ENCODE measurements around the gene HMGXB3.

Gene HMGXB3

GRCh38 chr5:150000256-150000989 lies at the start of gene HMGXB3, which contains the start of gene TIGD6:
HMGXB3 (plus strand) TSS chr5:150000739; CDS start chr5:150004853, 4,114 bp downstream.
TIGD6 (minus strand) TSS chr5:150000654; CDS start chr5:149996348, 4,306 bp downstream.
- H3K4me3 ChIP-seq (ENCODE audit: low read length): peak within 1 kb of the TSS; percentile 97
- TF ChIP-seq ZNF274 (IDR thresholded peaks at IDR 0.05; ENCODE audit: low read depth, low read length): no peak

- no peak for TF ChIP-seq ZNF274 (IDR thresholded peaks at IDR 0.05; ENCODE audit: low read depth, low read length)
Observed at GRCh38 chr5:149951138-149951749, 49.3 kb upstream of the HMGXB3 start.

GRCh38 chr5:149953436-149954121 lies 47.0 kb upstream of the HMGXB3 start:
- no peak overlapping the region for H3K4me3 ChIP-seq (ENCODE audit: low read length)
- no peak for TF ChIP-seq ZNF274 (IDR thresholded peaks at IDR 0.05; ENCODE audit: low read depth, low read length)

More at GRCh38 chr5:149951138-149951749, 49.3 kb upstream of the HMGXB3 start:
- H3K4me3 ChIP-seq (ENCODE audit: low read length): no peak overlapping the region

- TF ChIP-seq ZNF274 (IDR thresholded peaks at IDR 0.05; ENCODE audit: low read depth, low read length): no peak
- H3K4me3 ChIP-seq (ENCODE audit: low read length): no peak overlapping the region
Observed at GRCh38 chr5:149954798-149955197, 45.7 kb upstream of the HMGXB3 start.

GRCh38 chr5:149956685-149957084 lies 43.9 kb upstream of the HMGXB3 start:
- TF ChIP-seq ZNF274 (IDR thresholded peaks at IDR 0.05; ENCODE audit: low read depth, low read length): no peak
- H3K4me3 ChIP-seq (ENCODE audit: low read length): no peak overlapping the region

- no peak overlapping the region for H3K4me3 ChIP-seq (ENCODE audit: low read length)
- TF ChIP-seq ZNF274 (IDR thresholded peaks at IDR 0.05; ENCODE audit: low read depth, low read length): no peak
Observed at GRCh38 chr5:149957855-149958254, 42.7 kb upstream of the HMGXB3 start.

GRCh38 chr5:149959406-149960236 lies 40.9 kb upstream of the HMGXB3 start:
- peak overlapping the region; percentile 57; the same call in 1 of the 2 replicates for H3K4me3 ChIP-seq (ENCODE audit: low read length)
- TF ChIP-seq ZNF274 (IDR thresholded peaks at IDR 0.05; ENCODE audit: low read depth, low read length): no peak

GRCh38 chr5:149960272-149961185 lies 40.0 kb upstream of the HMGXB3 start, which contains the start of gene SLC26A2:
SLC26A2 (plus strand) TSS chr5:149960758; CDS start chr5:149977653, 16,895 bp downstream.
- H3K4me3 ChIP-seq (ENCODE audit: low read length): peak within 1 kb of the TSS; percentile 76
- TF ChIP-seq ZNF274 (IDR thresholded peaks at IDR 0.05; ENCODE audit: low read depth, low read length): no peak

GRCh38 chr5:149961186-149961685 lies 39.3 kb upstream of the HMGXB3 start:
- peak overlapping the region; percentile 76 for H3K4me3 ChIP-seq (ENCODE audit: low read length)
- no peak for TF ChIP-seq ZNF274 (IDR thresholded peaks at IDR 0.05; ENCODE audit: low read depth, low read length)

GRCh38 chr5:149961957-149962409 lies 38.6 kb upstream of the HMGXB3 start:
- no peak overlapping the region for H3K4me3 ChIP-seq (ENCODE audit: low read length)
- no peak for TF ChIP-seq ZNF274 (IDR thresholded peaks at IDR 0.05; ENCODE audit: low read depth, low read length)

GRCh38 chr5:149962601-149963300 lies 37.8 kb upstream of the HMGXB3 start:
- TF ChIP-seq ZNF274 (IDR thresholded peaks at IDR 0.05; ENCODE audit: low read depth, low read length): no peak
- no peak overlapping the region for H3K4me3 ChIP-seq (ENCODE audit: low read length)

GRCh38 chr5:149963729-149964128 lies 36.8 kb upstream of the HMGXB3 start:
- no peak overlapping the region for H3K4me3 ChIP-seq (ENCODE audit: low read length)
- TF ChIP-seq ZNF274 (IDR thresholded peaks at IDR 0.05; ENCODE audit: low read depth, low read length): no peak
